SU-DHL-6 (cell line): ENCODE results near the gene CUTC.

Experiments used
- EZH2phosphoT487 ChIP-seq: fragments of 200-600 bp; sonication (generic), shearing (Covaris generic); conservative IDR thresholded peaks from 2 replicates; pipeline ENCODE4 v1.6.1; 2018; ENCODE audit warnings: mild to moderate bottlenecking, antibody characterized with exemption, low read length, moderate library complexity, mixed read lengths
- TF ChIP-seq, protein P1 (sequence below): fragments of 200-600 bp; sonication (generic); IDR thresholded peaks from one replicate; pipeline ENCODE4 v1.5.1; 2017; ENCODE audit warnings: antibody characterized with exemption, mild to moderate bottlenecking, low read length, moderate library complexity; ENCODE audit not compliant: insufficient read depth, poor library complexity, severe bottlenecking

DNA sequence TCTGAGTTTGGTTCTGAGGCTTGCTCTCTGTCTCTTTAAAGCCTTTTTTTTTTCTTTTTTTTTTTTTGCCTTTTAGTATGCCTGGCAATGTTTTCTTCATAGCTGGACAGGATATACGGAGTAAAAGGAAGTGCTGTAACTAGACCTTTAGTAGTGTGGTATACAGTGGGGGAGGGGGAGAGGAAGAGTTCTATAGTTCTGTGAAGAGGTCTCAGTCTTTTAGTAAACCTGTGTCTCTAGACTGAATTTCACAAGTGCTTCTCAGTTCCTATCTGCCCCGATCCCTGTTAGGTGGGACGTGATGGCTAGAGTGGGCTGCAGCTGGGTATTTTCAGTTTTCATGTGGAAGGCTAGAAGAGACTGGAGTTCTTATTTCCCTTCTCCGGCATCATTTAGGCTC lies 47.3 kb downstream of the CUTC start:
- TF ChIP-seq, protein P1, sequence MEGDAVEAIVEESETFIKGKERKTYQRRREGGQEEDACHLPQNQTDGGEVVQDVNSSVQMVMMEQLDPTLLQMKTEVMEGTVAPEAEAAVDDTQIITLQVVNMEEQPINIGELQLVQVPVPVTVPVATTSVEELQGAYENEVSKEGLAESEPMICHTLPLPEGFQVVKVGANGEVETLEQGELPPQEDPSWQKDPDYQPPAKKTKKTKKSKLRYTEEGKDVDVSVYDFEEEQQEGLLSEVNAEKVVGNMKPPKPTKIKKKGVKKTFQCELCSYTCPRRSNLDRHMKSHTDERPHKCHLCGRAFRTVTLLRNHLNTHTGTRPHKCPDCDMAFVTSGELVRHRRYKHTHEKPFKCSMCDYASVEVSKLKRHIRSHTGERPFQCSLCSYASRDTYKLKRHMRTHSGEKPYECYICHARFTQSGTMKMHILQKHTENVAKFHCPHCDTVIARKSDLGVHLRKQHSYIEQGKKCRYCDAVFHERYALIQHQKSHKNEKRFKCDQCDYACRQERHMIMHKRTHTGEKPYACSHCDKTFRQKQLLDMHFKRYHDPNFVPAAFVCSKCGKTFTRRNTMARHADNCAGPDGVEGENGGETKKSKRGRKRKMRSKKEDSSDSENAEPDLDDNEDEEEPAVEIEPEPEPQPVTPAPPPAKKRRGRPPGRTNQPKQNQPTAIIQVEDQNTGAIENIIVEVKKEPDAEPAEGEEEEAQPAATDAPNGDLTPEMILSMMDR: no peak
- TF ChIP-seq EZH2phosphoT487: no peak
